OCI-LY3 (cell line): Measurements from ENCODE around the gene MS4A18.

Experiments used
- EZH2phosphoT487 ChIP-seq: fragments of 200-600 bp; shearing (Covaris generic); IDR thresholded peaks from 2 replicates; pipeline ENCODE4 v1.6.1; 2018; ENCODE audit warnings: antibody characterized with exemption, mixed run types, low read depth
- TF ChIP-seq, protein P1 (sequence below): fragments of 200-600, 300-600 bp; sonication (generic); IDR thresholded peaks from 2 replicates; pipeline ENCODE4 v1.5.1; 2014; ENCODE audit warnings: antibody characterized with exemption, low read length, low read depth

DNA sequence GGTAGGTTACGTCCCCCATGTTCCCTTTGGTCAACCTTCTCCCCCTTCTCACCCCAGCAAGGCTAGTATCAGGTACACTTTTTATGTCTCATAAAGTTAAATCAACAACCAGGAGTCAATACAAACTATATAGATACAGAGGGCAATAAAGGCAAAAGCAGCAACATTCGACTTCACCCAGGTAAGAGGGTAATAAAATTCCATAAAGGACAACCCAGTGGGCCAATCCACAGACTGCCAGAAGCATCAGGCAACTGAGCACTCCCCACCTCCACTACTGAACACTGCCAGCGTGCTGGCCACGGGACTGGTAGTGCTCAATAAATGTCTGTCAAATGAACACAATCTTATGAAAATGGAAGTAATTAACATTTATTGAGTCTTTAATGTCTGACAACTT, 5.1 kb upstream of the MS4A18 start:
- TF ChIP-seq, protein P1, sequence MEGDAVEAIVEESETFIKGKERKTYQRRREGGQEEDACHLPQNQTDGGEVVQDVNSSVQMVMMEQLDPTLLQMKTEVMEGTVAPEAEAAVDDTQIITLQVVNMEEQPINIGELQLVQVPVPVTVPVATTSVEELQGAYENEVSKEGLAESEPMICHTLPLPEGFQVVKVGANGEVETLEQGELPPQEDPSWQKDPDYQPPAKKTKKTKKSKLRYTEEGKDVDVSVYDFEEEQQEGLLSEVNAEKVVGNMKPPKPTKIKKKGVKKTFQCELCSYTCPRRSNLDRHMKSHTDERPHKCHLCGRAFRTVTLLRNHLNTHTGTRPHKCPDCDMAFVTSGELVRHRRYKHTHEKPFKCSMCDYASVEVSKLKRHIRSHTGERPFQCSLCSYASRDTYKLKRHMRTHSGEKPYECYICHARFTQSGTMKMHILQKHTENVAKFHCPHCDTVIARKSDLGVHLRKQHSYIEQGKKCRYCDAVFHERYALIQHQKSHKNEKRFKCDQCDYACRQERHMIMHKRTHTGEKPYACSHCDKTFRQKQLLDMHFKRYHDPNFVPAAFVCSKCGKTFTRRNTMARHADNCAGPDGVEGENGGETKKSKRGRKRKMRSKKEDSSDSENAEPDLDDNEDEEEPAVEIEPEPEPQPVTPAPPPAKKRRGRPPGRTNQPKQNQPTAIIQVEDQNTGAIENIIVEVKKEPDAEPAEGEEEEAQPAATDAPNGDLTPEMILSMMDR, result no peak
- TF ChIP-seq EZH2phosphoT487, result no peak
